Measurements from ENCODE around the gene RNPEP.
"Not testable (repeated sequence)": the region's sequence is repeated elsewhere in the genome, so short reads cannot be mapped to it uniquely, and the experiment has no call there.

Gene RNPEP

DNA sequence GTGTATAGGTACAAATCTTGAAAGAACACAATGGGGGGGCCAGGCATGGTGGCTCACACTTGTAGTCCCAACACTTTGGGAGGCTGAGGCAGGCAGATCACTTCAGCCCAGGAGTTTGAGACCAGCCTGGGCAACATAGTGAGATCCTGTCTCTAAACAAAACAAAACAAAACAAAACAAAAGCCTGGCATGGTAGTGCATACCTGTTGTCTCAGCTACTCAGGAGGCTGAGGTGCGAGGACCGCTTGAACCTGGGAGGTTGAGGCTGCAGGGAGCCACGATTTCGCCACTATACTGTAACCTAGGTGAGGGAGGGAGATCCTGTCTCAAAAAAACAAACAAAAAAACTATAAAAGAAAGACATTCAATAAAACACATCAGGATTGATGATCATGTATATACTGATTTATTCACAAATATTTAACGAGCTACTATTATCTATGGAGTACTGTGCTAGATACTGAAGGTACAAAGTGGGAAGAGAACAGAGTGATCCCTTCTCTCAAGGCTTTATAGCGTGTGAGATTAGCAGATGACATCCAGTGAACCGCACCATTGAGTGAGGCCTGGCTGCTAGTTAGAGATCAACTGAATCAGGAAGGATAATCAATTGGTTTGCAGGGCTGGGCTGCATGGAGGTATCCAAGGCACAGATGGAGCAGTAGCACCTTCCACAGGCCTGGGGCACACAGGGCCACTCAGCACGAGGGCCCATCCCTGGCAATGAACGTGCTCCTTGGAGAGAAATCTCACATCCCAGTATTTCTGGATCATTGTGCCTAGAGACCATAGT lies 54.3 kb downstream of the RNPEP start:
- DNase-seq (ENCODE audit: low read depth): no peak

DNA sequence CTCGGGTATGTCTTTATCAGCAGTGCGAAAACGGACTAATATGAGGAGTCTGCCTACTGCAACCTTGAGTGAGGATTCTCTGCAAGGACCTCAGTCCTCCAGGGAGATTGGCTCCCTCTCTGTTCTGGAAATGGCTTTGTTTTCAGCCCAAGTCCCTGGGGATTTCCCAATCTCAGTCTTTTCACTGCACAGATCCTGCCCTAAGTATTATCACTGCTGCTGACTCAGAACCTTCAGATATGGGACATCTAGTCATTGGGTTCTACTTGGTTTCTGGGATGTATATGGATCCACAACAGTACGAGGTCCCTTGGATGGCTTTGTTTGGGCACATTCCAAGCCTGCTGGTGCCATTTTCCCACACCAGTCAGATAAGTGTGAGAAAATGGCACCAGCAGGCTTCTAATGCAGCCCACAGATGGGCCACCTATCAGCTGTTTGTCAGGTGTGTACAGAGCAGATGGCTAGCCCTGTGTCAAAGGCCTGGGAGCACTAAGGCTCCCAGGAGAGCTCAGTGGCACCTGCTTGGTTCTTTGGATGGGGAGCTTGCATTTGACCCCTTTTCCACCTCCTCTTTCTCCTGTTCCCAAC lies 55.4 kb downstream of the RNPEP start:
- DNase-seq (ENCODE audit: low read depth): no peak

DNA sequence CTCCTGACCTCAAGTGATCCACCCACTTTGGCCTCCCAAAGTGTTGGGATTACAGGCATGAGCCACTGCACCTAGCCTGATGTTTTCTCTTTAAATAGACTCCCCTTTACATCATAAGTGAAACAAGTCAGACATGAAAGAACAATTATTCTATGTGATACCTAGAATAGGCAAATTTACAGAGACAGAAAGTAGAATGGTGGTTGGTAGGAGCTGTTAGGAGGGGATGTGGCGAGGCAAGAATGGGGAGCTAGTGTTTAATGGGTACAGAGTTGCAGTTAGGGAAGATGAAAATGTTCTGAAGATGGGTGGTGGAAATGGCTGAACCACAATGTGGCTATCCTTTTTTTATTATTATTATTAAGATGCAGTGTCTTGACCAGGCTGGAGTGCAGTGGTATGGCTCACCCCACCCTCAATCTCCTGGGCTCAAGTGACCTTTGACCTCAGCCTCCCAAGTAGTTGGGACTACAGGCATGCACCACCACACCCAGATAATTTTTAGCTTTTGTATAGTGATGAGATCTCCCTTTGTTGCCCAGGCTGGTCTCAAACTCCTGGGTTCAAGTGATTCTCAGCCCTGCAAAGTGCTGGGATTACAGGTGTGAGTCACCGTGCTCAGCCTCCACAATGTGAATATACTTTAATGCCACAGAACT lies 56.4 kb downstream of the RNPEP start:
- no peak for DNase-seq (ENCODE audit: low read depth)

DNA sequence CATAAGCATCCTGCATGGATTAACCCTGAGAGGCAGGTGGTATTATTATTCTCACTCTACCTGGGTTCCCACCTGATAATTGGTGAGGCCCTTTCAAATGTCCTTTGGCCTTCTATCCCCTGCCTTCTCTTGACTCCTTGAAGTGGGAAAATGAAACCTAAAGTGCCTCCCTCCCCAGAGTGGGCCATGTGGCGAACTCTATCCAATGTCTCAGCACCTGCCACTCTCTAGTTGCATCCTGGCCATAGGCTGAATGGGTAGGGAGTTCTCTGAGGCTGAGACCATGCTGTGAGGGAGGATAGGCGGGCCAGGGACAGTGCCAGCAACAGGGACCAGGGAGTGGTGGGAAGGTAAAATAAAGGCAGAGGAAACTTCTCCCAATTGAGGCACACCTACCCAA lies 63.3 kb downstream of the RNPEP start:
- no peak for DNase-seq (ENCODE audit: low read depth)

DNA sequence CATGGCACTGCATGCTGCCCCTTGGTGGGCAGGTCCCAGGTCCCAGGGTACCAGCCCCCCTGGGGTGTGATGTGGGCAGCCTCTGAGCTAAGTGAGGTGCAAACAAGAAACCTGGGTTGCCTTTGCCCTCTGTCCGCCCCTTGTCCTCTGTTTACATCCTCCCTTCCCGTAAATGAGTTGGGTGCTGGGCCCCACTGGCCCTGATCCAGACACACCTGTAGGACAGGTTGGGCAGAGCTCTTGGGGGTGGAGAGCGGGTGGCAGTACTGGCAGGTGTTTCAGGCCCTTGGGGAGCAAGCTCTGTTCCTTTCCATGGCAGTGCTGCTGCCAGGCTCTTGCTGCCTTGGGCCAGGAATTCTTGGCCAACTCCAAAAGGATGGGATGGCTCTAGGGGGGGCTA lies 63.8 kb downstream of the RNPEP start:
- no peak for DNase-seq (ENCODE audit: low read depth)

DNA sequence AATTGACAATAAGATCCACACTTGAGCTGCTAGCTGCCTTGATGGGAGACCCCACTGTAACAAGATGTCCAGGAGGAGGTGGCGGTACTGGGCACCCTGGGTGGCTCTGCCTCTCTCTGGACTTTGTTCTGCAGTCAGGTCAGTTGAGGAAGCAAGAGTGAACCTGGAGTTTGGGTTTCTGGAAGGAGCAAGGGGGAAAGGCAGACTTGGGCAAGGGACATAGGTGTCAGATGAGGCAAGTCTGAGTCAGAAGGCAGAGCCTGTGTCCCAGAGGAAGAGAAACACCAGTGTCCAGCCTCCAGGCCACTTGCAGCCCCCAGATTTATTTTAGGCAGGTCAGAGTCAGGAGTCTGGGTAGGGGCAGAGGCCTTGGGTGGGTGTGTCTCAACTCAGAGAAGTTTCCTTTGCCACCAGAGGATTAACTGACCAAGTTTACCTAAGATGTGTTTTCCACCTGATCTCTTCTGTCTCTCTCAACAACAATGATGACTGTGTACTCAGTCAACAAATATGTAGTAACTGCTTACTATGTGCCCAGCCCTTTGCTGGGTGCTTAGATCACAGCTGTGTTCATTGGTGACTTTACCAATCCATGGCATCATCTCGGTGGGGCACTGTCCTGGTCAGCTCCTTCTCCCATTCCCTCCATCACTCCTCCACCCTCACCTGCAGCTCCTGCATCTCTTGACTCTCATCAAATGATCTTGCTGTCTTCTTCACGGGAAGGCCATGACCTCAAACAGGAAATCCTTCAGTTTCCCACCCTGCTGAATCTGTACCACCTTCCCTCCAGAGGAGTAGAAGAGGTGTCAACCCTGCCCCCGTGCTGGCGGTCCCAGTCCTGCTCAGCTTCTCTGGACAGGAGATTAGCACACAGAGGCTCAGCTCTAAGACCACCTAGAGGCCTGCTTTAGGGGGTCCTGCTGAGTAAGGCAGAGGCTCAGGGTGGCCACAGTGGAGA lies 64.6 kb downstream of the RNPEP start:
- DNase-seq (ENCODE audit: low read depth): no peak

DNA sequence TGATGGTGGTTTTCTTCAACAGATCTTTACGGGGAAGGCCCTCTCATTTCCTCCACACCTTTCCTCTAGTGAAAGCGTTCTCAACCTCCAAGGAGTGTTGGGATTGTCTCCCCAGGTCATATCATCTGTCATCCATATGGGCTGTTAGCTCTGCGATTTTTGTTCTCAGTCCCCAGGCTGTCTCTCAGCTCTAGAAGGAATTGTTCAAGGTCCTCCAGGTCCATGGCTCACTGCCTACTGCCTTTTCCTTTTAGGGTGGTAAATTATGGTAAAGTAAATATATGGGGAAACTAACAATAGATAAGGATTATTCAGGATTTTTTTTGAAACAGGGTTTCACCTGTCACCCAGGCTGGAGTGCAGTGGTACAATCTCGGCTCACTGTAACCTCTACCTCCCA lies 65.5 kb downstream of the RNPEP start:
- no peak for DNase-seq (ENCODE audit: low read depth)

DNA sequence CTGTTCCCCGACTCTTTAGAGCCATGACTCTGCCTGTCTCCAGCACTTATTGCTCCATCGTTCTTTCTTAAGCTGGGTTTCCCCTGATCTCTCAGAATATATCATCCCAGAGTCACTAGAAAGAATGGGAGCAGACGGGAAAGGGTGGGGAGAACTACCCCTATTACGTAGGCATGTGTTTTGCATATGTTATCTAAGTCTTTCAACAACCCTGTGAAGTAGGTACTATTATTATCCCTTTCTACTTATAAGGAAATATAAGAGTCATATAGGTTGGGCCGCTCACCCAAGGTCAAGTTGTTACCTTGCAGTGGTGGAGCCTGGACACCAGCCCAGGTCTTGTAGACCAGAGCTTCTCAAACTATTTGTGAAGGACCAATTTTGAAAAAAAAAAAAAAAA lies 66.7 kb downstream of the RNPEP start:
- DNase-seq (ENCODE audit: low read depth): no peak

DNA sequence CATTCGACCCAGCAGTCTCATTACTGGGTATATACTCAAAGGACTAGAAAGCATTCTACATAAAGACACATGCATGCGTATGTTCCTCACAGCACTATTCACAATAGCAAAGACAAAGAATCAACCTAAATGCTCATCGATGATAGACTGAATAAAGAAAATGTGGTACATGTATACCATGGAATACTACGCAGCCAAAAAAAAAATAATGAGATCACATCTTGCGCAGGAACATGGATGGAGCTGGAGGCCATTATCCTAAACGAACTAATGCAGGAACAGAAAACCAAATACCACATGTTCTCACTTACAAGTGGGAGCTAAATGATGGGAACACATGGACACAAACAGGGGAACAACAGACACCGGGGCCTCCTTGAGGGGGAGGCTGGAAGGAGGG lies 71.6 kb downstream of the RNPEP start:
- DNase-seq (ENCODE audit: low read depth): no peak

DNA sequence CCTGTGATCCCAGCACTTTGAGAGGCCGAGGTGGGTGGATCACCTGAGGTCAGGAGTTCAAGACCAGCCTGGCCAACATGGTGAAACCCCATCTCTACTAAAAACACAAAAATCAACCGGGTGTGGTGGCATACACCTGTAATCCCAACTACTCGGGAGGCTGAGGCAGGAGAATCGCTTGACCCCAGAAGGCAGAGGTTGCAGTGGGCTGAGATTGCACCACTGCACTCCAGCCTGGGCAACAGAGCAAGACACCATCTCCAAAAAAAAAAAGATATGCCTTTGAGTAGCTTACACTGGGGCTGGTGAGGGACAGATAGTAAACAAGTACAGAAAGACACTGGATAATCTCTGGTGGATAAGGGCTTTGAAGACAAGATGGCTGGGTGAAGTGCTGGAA lies 72.2 kb downstream of the RNPEP start:
- DNase-seq (ENCODE audit: low read depth): not testable (repeated sequence)

Measured in fibroblast of the conjunctiva (primary cell).